HEK293T (cell line): Measurements from ENCODE around the gene IL4R.
A peak's percentile ranks its signal among the peaks of the same experiment; 100 is the strongest.

ENCODE experiments used
- CTCF ChIA-PET: fragments of 350-600 bp; formaldehyde crosslinking; extraction: SDS; loops from one replicate; lab custom pipeline; 2021; ENCODE audit warnings: antibody characterized with exemption, inconsistent platforms; lab: Yijun Ruan, JAX
- POLR2A ChIA-PET: fragments of 350-600 bp; formaldehyde crosslinking; extraction: SDS; loops from one replicate; lab custom pipeline; 2020; ENCODE audit warnings: antibody characterized with exemption, inconsistent platforms; lab: Yijun Ruan, JAX
- DNase-seq: peaks from one replicate; pipeline ENCODE4 v3.0.0; 2012; ENCODE audit warnings: mixed read lengths; ENCODE audit errors: extremely low spot score
- ARNT ChIP-seq: fragments of 450-650 bp; IDR thresholded peaks from 2 replicates; pipeline ENCODE4 v1.6.1; 2017; ENCODE audit warnings: mild to moderate bottlenecking
- BHLHE40 ChIP-seq: fragments of 450-650 bp; IDR thresholded peaks from 2 replicates; pipeline ENCODE4 v1.6.1; 2016; ENCODE audit warnings: mild to moderate bottlenecking, moderate library complexity, borderline replicate concordance
- CTBP1 ChIP-seq: fragments of 450-650 bp; IDR thresholded peaks from 2 replicates; pipeline ENCODE4 v1.6.1; 2016; ENCODE audit warnings: borderline replicate concordance
- ELF4 ChIP-seq: fragments of 450-650 bp; IDR thresholded peaks from 2 replicates; pipeline ENCODE4 v1.6.1; 2017; ENCODE audit warnings: antibody characterized with exemption
- FOXA1 ChIP-seq: fragments of 450-650 bp; IDR thresholded peaks from 2 replicates; pipeline ENCODE4 v1.6.1; 2016; ENCODE audit warnings: mild to moderate bottlenecking
- FOXK2 ChIP-seq: fragments of 450-650 bp; IDR thresholded peaks from 2 replicates; pipeline ENCODE4 v1.6.1; 2016; ENCODE audit warnings: mild to moderate bottlenecking
- FOXM1 ChIP-seq: fragments of 450-650 bp; IDR thresholded peaks from 2 replicates; pipeline ENCODE4 v1.6.1; 2017; ENCODE audit warnings: mild to moderate bottlenecking, borderline replicate concordance
- HDGF ChIP-seq: fragments of 450-650 bp; IDR thresholded peaks from 2 replicates; pipeline ENCODE4 v1.6.1; 2017; ENCODE audit warnings: antibody characterized with exemption, borderline replicate concordance
- L3MBTL2 ChIP-seq: fragments of 450-650 bp; conservative IDR thresholded peaks from 2 replicates; pipeline ENCODE4 v1.6.1; 2016; ENCODE audit warnings: mild to moderate bottlenecking
- LEF1 ChIP-seq: fragments of 450-650 bp; IDR thresholded peaks from 2 replicates; pipeline ENCODE4 v1.6.1; 2017; ENCODE audit warnings: mild to moderate bottlenecking, borderline replicate concordance
- NFRKB ChIP-seq: fragments of 450-650 bp; IDR thresholded peaks from 2 replicates; pipeline ENCODE4 v1.6.1; 2016; ENCODE audit warnings: mild to moderate bottlenecking, moderate library complexity
- SP1 ChIP-seq: fragments of 450-650 bp; IDR thresholded peaks from 2 replicates; pipeline ENCODE4 v1.6.1; 2017
- SUZ12 ChIP-seq: fragments of 450-650 bp; IDR thresholded peaks from 2 replicates; pipeline ENCODE4 v1.6.1; 2016; ENCODE audit warnings: mild to moderate bottlenecking
- TARDBP ChIP-seq: fragments of 450-650 bp; IDR thresholded peaks from 2 replicates; pipeline ENCODE4 v1.6.1; 2016
- ZNF384 ChIP-seq: fragments of 450-650 bp; IDR thresholded peaks from 2 replicates; pipeline ENCODE4 v1.6.1; 2016
- TF ChIP-seq, protein P1 (sequence below): fragments of 450-650 bp; IDR thresholded peaks from 2 replicates; pipeline ENCODE4 v1.6.1; 2016

Gene IL4R

DNA sequence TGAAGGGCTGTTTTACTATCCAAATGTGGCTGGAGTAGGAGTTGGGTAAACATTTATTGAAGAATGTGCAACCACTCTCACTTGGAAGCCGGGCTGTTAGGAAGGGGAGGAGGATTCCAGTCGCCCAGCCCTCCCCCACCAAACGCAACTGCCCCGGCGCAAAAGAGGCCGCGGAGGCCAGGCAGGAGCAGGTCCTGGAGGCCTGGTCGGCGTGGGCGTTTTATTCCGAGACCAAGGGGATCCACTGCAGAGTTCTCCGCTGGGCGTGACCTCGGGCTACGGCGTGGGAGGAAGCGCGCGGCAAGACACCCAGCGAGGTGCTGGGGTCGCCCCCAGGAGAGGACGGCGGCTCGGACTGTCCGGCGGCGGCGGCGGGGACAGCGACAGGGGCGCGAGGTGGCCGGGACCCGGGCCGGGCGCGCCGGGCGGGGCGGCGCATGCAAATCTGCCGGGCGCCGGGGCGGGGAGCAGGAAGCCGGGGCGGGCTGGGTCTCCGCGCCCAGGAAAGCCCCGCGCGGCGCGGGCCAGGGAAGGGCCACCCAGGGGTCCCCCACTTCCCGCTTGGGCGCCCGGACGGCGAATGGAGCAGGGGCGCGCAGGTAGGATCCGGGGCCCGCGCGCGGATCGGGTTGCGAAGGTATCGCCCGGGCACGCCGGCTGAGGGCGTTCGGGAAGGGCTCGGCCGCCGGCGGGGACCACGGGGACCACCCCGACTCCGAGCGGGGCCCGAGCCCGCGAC lies at the start of gene IL4R:
IL4R (plus strand) TSS at position 553 of the 739 bp plus-strand sequence. CDS start 26,230 bp downstream, outside the sequence.
- DNase-seq = peak; percentile 42
- TF ChIP-seq BHLHE40 (no peak), FOXM1 (no peak), ZNF384 (no peak), CTBP1 (no peak), FOXA1 (no peak), NFRKB (no peak), LEF1 (no peak)
- ChIA-PET POLR2A (no interaction called here), CTCF (no interaction called here)

DNA sequence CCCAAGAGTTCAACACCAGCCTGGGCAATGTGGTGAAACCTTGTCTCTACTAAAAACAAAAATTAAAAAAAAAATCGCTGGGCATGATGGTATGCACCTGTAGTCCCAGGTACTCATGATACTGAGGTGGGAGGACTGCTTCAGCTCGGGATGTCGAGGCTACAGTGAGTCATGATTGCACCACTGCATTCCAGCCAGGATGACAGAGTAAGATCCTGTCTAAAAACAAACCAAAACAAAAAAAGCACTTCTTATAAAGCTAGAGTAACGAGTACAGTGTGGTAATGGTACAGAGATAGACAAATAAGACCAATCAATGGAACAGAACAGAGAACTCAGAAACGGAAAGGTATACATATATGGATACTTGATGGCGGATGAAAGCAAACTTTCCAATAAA lies 49.6 kb upstream of the IL4R start:
- ChIA-PET CTCF (no interaction called here), POLR2A (no interaction called here)
- TF ChIP-seq L3MBTL2 (no peak), ARNT (no peak), BHLHE40 (no peak), CTBP1 (no peak), ELF4 (no peak), SP1 (no peak), ZNF384 (no peak), NFRKB (no peak), TARDBP (no peak), HDGF (no peak), FOXA1 (no peak), FOXK2 (no peak), FOXM1 (no peak), SUZ12 (no peak), LEF1 (no peak)
- TF ChIP-seq, protein P1, sequence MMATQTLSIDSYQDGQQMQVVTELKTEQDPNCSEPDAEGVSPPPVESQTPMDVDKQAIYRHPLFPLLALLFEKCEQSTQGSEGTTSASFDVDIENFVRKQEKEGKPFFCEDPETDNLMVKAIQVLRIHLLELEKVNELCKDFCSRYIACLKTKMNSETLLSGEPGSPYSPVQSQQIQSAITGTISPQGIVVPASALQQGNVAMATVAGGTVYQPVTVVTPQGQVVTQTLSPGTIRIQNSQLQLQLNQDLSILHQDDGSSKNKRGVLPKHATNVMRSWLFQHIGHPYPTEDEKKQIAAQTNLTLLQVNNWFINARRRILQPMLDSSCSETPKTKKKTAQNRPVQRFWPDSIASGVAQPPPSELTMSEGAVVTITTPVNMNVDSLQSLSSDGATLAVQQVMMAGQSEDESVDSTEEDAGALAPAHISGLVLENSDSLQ = no peak
- DNase-seq = no peak

DNA sequence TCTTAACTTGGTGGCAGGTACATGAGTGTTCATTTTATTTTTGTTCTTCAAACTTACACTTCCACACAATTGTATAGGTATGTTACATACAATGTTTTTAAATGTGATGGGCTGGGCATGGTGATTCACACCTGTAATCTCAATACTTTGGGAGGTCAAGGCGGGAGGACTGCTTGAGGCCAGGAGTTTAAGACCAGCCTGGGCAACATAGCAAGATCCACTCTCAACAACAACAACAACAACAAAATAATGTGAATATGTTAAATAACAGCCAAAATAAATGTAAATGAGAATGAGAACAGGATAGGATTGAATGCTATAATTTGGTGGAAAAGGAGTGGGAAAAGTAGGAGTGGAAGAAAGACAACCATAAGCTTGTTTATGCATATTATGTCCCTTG lies 47.8 kb upstream of the IL4R start:
- no peak for DNase-seq
- CTCF ChIA-PET = no interaction called here
- POLR2A ChIA-PET = no interaction called here
- TF ChIP-seq ARNT = no peak
- no peak for TF ChIP-seq FOXM1

DNA sequence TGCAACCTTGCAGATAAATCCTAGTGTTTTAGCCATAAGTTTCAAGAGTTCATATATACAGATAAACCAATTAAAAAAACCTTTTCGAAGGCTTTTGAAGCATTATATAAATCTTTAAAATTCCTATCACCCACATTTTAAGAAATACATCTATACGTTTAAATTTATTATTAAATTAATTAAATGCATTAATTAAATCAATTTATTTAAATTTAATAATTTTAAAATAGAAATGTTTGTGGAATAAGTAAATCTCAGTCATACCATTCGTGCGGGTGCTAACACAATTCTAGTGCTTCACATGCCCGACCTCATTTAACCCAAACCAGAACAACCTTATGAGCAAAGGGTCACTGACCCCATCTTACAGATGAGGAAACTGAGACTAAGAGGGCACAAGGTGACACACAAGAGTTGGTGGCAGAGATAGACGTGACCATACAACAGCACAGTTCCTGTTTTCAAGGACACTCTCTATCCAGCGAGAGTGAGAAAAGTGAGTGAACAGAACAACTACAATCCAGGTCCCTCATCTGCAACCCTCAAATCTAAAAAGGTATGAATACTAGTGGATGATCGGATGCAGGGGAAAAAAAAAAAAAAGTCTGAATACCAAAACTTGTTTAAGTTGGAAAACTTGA lies 46.6 kb upstream of the IL4R start:
- ChIA-PET CTCF (interaction anchor here (0.6 kb wide), 1 partner anchor 82 kb away, joined by 3 read pairs; no protein-coding TSS in a partner anchor), POLR2A (no interaction called here)
- TF ChIP-seq NFRKB (no peak), LEF1 (no peak), SUZ12 (no peak), TARDBP (no peak), L3MBTL2 (no peak), CTBP1 (no peak)
- DNase-seq = no peak

DNA sequence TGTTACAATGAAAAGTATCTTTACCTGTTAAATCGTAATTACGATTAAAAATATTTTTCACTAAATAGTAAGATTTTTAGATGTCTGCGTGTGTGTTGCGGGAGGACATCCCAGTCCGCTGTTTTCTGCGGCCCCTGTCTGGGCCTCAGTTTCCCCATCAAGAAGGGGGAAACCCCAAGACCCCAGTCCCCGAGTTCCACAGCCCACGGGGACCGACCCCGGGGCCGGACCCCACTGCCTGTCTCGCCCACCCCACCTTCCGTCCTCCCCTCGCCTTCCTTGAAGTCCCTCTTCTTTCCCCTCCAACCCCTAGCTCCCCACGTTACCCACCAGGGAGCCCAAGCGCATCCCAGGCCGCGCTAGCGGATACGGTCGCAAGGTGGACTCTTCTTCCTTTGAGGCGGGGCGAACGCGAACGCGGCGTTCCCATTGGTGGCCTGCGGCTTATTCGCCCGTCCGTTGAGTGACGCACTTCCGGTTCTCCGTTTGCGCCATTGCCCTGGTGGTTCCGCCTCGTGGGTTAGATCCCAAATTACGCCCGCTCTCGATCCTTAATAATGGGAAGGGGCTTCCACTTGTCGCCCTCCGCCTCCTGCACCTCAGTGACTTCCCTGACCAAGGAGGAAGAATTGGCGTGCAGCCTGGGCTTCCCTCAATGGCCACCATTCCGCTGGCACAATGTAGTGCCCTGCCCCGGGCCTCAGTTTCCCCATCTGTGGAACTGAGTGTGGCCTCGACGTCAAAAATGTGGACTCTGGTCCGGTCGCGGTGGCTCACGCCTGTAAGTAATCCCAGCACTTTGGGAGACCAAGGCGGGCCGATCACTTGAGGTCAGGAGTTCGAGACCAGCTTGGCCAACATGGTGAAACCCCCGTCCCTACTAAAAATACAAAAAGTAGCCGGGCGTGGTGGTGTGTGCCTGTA lies 45.1 kb upstream of the IL4R start, which contains the start of gene NSMCE1:
NSMCE1 (minus strand) TSS at position 397 of the 924 bp plus-strand sequence. CDS start 11,202 bp downstream, outside the sequence.
- TF ChIP-seq, protein P1 = peak; percentile 98
- TF ChIP-seq CTBP1 (0 out of 2 replicates have a peak, but pooled peaks have one; percentile 4), L3MBTL2 (peak; percentile 87), FOXM1 (no peak), ELF4 (peak; percentile 67; the same call in 1 of the 2 replicates), NFRKB (no peak)
- ChIA-PET CTCF (no interaction called here), POLR2A (interaction anchor here (0.9 to 1.5 kb wide), 10 partner anchors 9 to 135 kb away, joined by 3 to 5 read pairs (median 4); partner anchors contain the start of gene KDM8)
- peak; percentile 97 for DNase-seq

DNA sequence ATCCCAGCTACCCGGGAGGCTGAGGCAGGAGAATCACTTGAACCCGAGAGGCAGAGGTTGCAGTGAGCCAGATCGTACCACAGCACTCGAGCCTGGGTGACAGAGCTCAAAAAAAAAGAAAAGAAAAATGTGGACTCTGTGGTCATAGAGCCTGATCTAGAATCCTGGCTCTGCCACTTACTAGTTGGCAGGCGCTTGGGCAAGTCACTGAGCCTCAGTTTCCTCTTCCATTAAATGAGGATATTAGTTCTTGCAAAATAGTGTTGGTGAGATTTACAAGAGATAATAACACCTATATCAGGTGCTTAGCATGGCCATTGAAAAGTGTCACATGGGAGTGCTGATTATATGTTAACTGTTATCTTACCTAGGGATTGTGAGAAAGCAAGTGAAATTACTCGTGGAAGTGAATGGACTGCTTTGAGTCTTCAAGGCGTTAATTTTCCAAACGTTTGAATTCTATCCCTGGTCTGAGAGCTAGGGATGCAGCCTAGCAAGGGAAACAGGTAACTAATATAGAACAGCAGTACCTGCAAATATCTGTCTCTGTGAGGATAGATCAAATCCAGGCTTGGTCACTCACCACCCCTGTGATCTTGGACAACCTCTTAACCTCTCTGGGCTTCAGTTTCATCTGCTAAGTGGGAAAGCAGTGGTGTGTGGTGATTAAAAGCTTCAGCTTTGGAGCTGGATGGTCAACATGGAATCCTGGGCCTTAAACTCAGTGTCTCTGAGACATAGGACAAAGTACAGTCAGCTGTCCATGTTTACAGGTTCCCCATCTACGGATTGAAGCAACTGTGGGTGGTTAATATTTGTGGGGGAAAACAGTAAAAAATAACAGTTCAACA lies 44.2 kb upstream of the IL4R start:
- ChIA-PET CTCF (no interaction called here), POLR2A (interaction anchor here (1.5 kb wide), 3 partner anchors 12 to 134 kb away, joined by 3 to 4 read pairs (median 3); partner anchors contain the start of gene KDM8)
- TF ChIP-seq ZNF384 = no peak
- TF ChIP-seq NFRKB = no peak
- TF ChIP-seq FOXM1 = no peak
- TF ChIP-seq FOXA1 = no peak
- no peak for TF ChIP-seq L3MBTL2
- TF ChIP-seq ARNT = no peak
- no peak for TF ChIP-seq BHLHE40
- no peak for TF ChIP-seq TARDBP
- no peak for TF ChIP-seq FOXK2
- no peak for TF ChIP-seq ELF4
- no peak for TF ChIP-seq CTBP1
- TF ChIP-seq SP1 = no peak
- TF ChIP-seq, protein P1 = no peak
- no peak for TF ChIP-seq LEF1
- TF ChIP-seq SUZ12 = no peak
- TF ChIP-seq HDGF = no peak
- DNase-seq = no peak
